Measurements from ENCODE around the gene GRPEL2.

The GRPEL2 gene

GRCh38 chr5:149358294-149358651 lies 13.0 kb downstream of the GRPEL2 start:
- H3K36me3 ChIP-seq (ENCODE audit: insufficient read depth, low read length) = peaks cover 3% of the 10 kb centered on the region; the same call in 1 of the 2 replicates
- no peak overlapping the region for H3K27ac ChIP-seq (ENCODE audit: low read depth, low read length)
- H3K4me3 ChIP-seq (ENCODE audit: low read depth, low read length) = peak overlapping the region; percentile 89
- H3K27me3 ChIP-seq (ENCODE audit: insufficient read depth, low read length) = no peaks in the 10 kb centered on the region
- H2AFZ ChIP-seq (ENCODE audit: low read length, unreplicated experiment) = peak overlapping the region; percentile 77
- peaks cover 11% of the 10 kb centered on the region for H3K4me1 ChIP-seq (ENCODE audit: control insufficient read depth, insufficient read depth, low read length, unreplicated experiment)
- H3K79me2 ChIP-seq (ENCODE audit: control insufficient read depth, insufficient read depth, low read length, unreplicated experiment) = no peaks in the 10 kb centered on the region

- peak overlapping the region; percentile 89 for H3K4me3 ChIP-seq (ENCODE audit: low read depth, low read length)
- peaks cover 11% of the 10 kb centered on the region for H3K4me1 ChIP-seq (ENCODE audit: control insufficient read depth, insufficient read depth, low read length, unreplicated experiment)
- no peak overlapping the region for H2AFZ ChIP-seq (ENCODE audit: low read length, unreplicated experiment)
- H3K27ac ChIP-seq (ENCODE audit: low read depth, low read length) = no peak overlapping the region
- no peaks in the 10 kb centered on the region for H3K36me3 ChIP-seq (ENCODE audit: insufficient read depth, low read length)
- H3K27me3 ChIP-seq (ENCODE audit: insufficient read depth, low read length) = no peaks in the 10 kb centered on the region
- no peaks in the 10 kb centered on the region for H3K79me2 ChIP-seq (ENCODE audit: control insufficient read depth, insufficient read depth, low read length, unreplicated experiment)
These were observed 13.7 kb downstream of the GRPEL2 start for GRCh38 chr5:149358868-149359495.

GRCh38 chr5:149360272-149360671 lies 15.0 kb downstream of the GRPEL2 start:
- H3K4me3 ChIP-seq (ENCODE audit: low read depth, low read length) = no peak overlapping the region
- no peaks in the 10 kb centered on the region for H3K36me3 ChIP-seq (ENCODE audit: insufficient read depth, low read length)
- no peak overlapping the region for H2AFZ ChIP-seq (ENCODE audit: low read length, unreplicated experiment)
- H3K4me1 ChIP-seq (ENCODE audit: control insufficient read depth, insufficient read depth, low read length, unreplicated experiment) = peaks cover 11% of the 10 kb centered on the region
- H3K27me3 ChIP-seq (ENCODE audit: insufficient read depth, low read length) = no peaks in the 10 kb centered on the region
- H3K79me2 ChIP-seq (ENCODE audit: control insufficient read depth, insufficient read depth, low read length, unreplicated experiment) = no peaks in the 10 kb centered on the region
- no peak overlapping the region for H3K27ac ChIP-seq (ENCODE audit: low read depth, low read length)

GRCh38 chr5:149362541-149362940 lies 17.2 kb downstream of the GRPEL2 start:
- peaks cover 7% of the 10 kb centered on the region for H3K4me1 ChIP-seq (ENCODE audit: control insufficient read depth, insufficient read depth, low read length, unreplicated experiment)
- H3K36me3 ChIP-seq (ENCODE audit: insufficient read depth, low read length) = no peaks in the 10 kb centered on the region
- H2AFZ ChIP-seq (ENCODE audit: low read length, unreplicated experiment) = no peak overlapping the region
- no peak overlapping the region for H3K27ac ChIP-seq (ENCODE audit: low read depth, low read length)
- no peaks in the 10 kb centered on the region for H3K79me2 ChIP-seq (ENCODE audit: control insufficient read depth, insufficient read depth, low read length, unreplicated experiment)
- H3K27me3 ChIP-seq (ENCODE audit: insufficient read depth, low read length) = no peaks in the 10 kb centered on the region
- no peak overlapping the region for H3K4me3 ChIP-seq (ENCODE audit: low read depth, low read length)

- Histone ChIP-seq H2AFZ (ENCODE audit: low read length, unreplicated experiment) (no peak overlapping the region), H3K36me3 (ENCODE audit: insufficient read depth, low read length) (no peaks in the 10 kb centered on the region), H3K27me3 (ENCODE audit: insufficient read depth, low read length) (no peaks in the 10 kb centered on the region), H3K4me3 (ENCODE audit: low read depth, low read length) (no peak overlapping the region), H3K27ac (ENCODE audit: low read depth, low read length) (no peak overlapping the region), H3K4me1 (ENCODE audit: control insufficient read depth, insufficient read depth, low read length, unreplicated experiment) (peaks cover 7% of the 10 kb centered on the region), H3K79me2 (ENCODE audit: control insufficient read depth, insufficient read depth, low read length, unreplicated experiment) (no peaks in the 10 kb centered on the region)
These were observed 18.1 kb downstream of the GRPEL2 start for GRCh38 chr5:149363358-149363757.

- Histone ChIP-seq H3K4me3 (ENCODE audit: low read depth, low read length) (no peak overlapping the region), H3K27ac (ENCODE audit: low read depth, low read length) (no peak overlapping the region), H3K79me2 (ENCODE audit: control insufficient read depth, insufficient read depth, low read length, unreplicated experiment) (no peaks in the 10 kb centered on the region), H3K4me1 (ENCODE audit: control insufficient read depth, insufficient read depth, low read length, unreplicated experiment) (peaks cover 2% of the 10 kb centered on the region), H3K36me3 (ENCODE audit: insufficient read depth, low read length) (no peaks in the 10 kb centered on the region), H2AFZ (ENCODE audit: low read length, unreplicated experiment) (no peak overlapping the region), H3K27me3 (ENCODE audit: insufficient read depth, low read length) (no peaks in the 10 kb centered on the region)
These were observed 18.6 kb downstream of the GRPEL2 start for GRCh38 chr5:149363936-149364335.

GRCh38 chr5:149364719-149365118 lies 19.4 kb downstream of the GRPEL2 start:
- no peak overlapping the region for H2AFZ ChIP-seq (ENCODE audit: low read length, unreplicated experiment)

GRCh38 chr5:149365418-149365817 lies 20.1 kb downstream of the GRPEL2 start:
- Histone ChIP-seq H3K36me3 (ENCODE audit: insufficient read depth, low read length) (no peaks in the 10 kb centered on the region), H2AFZ (ENCODE audit: low read length, unreplicated experiment) (no peak overlapping the region), H3K4me1 (ENCODE audit: control insufficient read depth, insufficient read depth, low read length, unreplicated experiment) (no peaks in the 10 kb centered on the region), H3K4me3 (ENCODE audit: low read depth, low read length) (no peak overlapping the region), H3K27me3 (ENCODE audit: insufficient read depth, low read length) (no peaks in the 10 kb centered on the region), H3K79me2 (ENCODE audit: control insufficient read depth, insufficient read depth, low read length, unreplicated experiment) (no peaks in the 10 kb centered on the region), H3K27ac (ENCODE audit: low read depth, low read length) (no peak overlapping the region)

More at GRCh38 chr5:149364719-149365118, 19.4 kb downstream of the GRPEL2 start:
- Histone ChIP-seq H3K27me3 (ENCODE audit: insufficient read depth, low read length) (no peaks in the 10 kb centered on the region), H3K36me3 (ENCODE audit: insufficient read depth, low read length) (no peaks in the 10 kb centered on the region), H3K4me1 (ENCODE audit: control insufficient read depth, insufficient read depth, low read length, unreplicated experiment) (no peaks in the 10 kb centered on the region), H3K27ac (ENCODE audit: low read depth, low read length) (no peak overlapping the region), H3K79me2 (ENCODE audit: control insufficient read depth, insufficient read depth, low read length, unreplicated experiment) (no peaks in the 10 kb centered on the region), H3K4me3 (ENCODE audit: low read depth, low read length) (no peak overlapping the region)

- Histone ChIP-seq H3K27me3 (ENCODE audit: insufficient read depth, low read length) (no peaks in the 10 kb centered on the region), H3K4me3 (ENCODE audit: low read depth, low read length) (no peak overlapping the region), H3K36me3 (ENCODE audit: insufficient read depth, low read length) (no peaks in the 10 kb centered on the region), H3K79me2 (ENCODE audit: control insufficient read depth, insufficient read depth, low read length, unreplicated experiment) (no peaks in the 10 kb centered on the region), H3K4me1 (ENCODE audit: control insufficient read depth, insufficient read depth, low read length, unreplicated experiment) (no peaks in the 10 kb centered on the region), H3K27ac (ENCODE audit: low read depth, low read length) (no peak overlapping the region), H2AFZ (ENCODE audit: low read length, unreplicated experiment) (no peak overlapping the region)
These were observed 20.9 kb downstream of the GRPEL2 start for GRCh38 chr5:149366169-149366729.

- no peaks in the 10 kb centered on the region for H3K36me3 ChIP-seq (ENCODE audit: insufficient read depth, low read length)
- no peak overlapping the region for H3K4me3 ChIP-seq (ENCODE audit: low read depth, low read length)
- H3K27ac ChIP-seq (ENCODE audit: low read depth, low read length) = no peak overlapping the region
- no peaks in the 10 kb centered on the region for H3K27me3 ChIP-seq (ENCODE audit: insufficient read depth, low read length)
- no peak overlapping the region for H2AFZ ChIP-seq (ENCODE audit: low read length, unreplicated experiment)
- H3K4me1 ChIP-seq (ENCODE audit: control insufficient read depth, insufficient read depth, low read length, unreplicated experiment) = no peaks in the 10 kb centered on the region
- no peaks in the 10 kb centered on the region for H3K79me2 ChIP-seq (ENCODE audit: control insufficient read depth, insufficient read depth, low read length, unreplicated experiment)
These were observed 22.1 kb downstream of the GRPEL2 start for GRCh38 chr5:149367249-149367971.

All from ACC112 (cell line).